Activated CD8-positive, alpha-beta memory T cell treated with anti-CD3 and anti-CD28 coated beads for 4 hours (primary cell): ENCODE data around the gene GUCA1A.
"Not testable (repeated sequence)": the region's sequence is repeated elsewhere in the genome, so short reads cannot be mapped to it uniquely, and the experiment has no call there.

Experiments
- DNase-seq, 2 donors: peaks; one replicate each; pipeline ENCODE4 v3.0.0-alpha.2; 2020; ENCODE audit warnings: low read depth in 2 of 2

Gene GUCA1A

DNA sequence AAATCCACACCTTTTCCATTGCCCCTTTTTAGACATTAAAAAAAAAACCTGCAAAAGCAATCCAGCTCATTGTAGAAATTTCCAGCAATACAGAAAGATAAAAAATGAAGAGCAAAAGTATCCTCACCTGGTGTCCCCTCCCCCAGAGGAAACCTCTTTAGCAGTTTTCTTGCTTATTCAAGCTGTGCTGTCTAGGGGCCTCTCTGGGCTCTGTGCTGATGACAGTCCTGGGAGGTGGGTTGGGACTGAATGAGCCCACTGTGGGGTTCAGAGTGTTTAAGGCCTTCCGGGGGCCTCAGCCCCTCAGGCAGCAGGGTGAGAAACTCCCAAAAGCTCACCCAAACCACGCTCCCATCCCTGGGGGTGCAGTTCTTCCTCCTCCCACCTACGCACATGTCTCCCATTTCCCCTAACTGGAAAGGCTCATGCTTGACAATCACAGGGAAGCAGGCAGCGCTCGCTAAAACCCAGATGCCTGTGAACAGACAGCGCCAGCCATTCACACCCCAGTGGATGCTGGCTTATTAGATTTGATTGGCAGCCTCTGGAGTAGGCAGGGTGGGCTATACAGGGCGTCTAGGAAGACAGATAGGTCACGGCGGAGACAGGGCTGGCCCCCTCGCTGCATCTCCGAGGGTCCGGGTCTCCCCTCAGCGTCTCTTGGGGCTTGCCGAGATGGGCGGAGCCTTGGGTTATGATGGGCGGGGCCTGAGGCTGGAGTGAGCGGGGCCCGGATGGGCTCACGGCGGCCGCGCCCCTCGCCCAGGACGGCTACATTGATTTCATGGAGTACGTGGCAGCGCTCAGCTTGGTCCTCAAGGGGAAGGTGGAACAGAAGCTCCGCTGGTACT is 4.6 kb downstream of the GUCA1A start:
- no peak for DNase-seq

DNA sequence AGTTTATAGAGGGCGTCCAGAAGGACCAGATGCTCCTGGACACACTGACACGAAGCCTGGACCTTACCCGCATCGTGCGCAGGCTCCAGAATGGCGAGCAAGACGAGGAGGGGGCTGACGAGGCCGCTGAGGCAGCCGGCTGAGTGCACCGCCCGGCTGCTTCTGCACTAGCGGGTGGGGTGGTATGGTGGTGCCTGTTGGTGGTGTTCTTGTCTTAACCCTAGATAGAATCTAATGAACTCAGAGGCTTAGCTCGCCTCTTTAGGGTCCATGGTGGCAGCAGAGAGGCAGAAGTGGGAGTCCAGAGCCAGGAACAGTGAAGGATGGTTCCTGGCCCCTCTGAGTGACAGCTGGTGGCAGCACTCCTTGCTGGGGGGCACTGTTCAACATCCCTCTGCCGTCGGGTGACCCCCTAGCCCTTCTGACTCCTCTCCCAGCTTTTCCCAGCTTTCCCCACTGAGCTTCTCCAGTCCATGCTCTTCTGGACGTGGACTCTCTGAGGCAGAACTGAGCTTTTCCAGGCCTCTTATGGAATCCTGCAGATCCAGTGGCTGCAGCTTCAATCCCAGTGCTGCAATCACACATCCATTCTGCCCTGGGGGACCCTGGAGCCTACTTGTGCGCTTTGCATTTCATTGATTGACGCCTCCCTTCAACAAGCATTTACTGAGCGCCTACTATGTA is 6.2 kb downstream of the GUCA1A start:
- DNase-seq: no peak

DNA sequence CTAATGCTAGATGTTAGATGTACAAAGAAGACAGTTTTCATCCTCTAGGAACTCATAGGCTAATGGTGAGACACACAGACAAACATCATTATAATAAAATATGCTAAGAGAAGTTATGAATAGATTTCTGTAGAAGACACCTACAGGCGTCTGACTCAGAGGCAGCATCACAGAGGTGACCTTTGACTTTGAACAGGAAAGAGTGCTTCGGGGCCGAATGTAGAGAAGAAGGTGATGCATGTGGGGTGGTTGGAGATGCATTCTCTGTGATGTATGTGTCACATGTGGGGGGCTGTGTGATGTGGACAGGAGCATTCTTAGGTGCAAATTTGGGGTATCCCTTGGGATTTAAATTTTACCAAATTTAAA is 6.8 kb downstream of the GUCA1A start:
- no peak for DNase-seq

DNA sequence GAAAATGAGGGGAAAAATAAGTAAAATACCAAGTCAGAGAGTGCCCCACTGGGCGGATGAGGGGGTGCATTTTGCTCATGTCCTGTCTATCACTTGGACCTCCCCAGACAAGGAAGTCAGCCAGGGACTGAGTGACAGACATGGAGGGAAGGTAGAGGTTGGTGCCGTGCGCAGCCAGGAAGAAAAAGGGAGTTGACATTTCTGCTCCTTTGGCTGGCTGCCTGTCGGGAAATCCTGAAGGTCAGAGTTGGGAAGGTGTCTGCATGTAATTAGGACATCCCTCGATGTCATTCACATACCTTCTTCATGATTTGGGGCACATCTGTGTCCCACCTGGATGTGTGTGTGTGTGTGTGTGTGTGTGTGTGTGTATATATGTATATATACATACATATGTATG is 8.9 kb downstream of the GUCA1A start:
- no peak for DNase-seq

DNA sequence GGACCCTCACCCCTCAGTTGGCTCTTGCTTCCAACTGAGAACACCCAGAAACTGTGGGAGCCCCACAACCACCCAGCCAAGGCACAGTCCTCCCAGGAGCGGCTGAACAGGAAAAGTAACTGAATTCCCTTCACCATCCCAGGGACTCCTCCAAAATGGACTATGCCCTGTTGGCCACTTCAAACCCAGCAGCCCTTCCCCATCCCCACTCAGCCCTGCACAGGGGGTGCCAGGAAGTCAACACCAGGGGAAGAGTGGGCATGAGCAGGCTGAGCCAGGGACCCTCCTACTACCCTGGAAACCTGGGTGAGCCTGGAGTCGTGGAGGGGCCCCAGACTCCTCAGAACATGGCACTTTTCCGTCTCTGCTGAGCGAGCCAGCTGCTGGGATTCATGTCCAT is 11.3 kb downstream of the GUCA1A start:
- DNase-seq: no peak

DNA sequence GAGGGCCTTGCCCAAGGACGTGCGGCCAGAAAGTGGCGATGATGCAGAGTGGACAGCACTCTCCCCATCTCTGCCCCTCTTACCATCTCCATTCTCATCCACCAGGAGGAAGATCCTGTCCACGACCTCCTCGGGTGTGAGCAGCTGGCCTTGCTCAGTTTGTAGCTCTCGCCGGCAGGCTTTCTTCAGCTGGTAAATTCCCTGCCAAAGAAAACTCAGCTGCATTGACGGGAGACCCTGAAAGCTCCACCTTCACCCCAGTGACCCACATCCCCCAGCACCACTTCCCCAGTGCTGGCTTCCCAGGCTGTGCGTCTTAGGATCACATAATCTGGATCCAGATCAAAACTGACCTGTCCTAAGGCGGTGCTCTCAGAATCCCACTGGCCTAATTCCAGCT is 12.4 kb downstream of the GUCA1A start:
- no peak for DNase-seq

DNA sequence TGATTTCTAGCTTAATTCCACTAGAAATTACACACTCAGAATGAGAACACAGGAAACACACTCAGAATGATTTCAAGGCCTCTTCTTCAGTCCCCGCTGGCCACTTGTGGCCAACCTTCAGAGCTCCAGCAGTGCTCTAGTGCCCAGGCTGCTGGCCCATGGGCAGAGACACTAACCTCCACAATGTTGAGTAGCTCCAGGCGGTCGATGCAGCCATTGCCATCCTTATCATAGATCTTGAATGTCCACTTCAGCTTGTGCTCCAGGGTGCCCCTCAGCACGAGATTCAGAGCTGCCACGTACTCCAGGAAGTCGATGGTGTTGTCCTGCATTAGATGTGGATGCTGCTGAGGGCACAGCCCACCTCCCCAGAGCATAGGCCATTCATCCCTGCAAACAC is 15.2 kb downstream of the GUCA1A start:
- no peak for DNase-seq

DNA sequence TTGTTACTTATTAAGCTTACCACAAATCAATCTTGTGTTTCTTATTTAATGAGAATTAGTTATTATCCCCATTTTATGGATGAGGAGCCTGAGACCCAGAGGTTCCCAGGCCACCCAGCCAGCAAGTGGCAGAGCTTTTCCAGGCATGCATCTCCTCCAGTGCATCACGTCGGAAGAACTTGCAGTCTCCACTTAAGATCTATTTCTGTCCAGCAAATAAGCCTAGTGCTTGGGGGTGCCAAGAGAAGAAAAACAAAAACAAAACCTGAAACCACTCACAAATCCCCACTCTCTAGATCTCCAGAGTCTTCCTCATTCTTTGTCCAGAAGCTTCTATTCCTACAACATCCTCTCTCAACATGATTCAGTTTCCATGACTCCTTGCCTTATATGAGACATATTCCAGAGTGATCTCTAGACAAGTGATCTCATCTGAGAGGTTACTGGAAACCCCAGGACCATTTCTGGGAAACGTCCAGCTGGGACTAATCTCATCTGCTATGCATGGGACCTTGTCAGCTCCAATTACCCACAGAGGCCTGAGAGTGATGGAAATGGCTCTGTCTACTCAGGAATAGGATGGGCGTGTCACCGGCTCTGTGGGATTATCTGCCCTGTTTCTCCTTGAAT is 17.5 kb downstream of the GUCA1A start:
- DNase-seq: no peak

DNA sequence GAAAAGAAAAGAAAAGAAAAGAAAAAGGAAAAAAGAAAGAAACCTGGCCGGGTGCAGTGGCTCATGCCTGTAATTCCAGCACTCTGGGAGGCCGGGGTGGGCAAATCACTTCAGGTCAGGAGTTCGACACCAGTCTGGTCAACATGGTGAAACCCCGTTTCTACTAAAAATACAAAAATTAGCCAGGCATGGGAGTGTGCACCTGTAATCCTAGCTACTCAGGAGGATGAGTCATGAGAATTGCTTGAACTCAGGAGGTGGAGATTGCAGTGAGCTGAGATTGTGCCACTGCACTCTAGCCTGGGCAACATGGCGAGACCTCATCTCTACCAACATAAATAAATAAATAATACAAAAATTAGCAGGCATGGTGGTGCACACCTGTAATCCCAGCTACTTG is 19.2 kb downstream of the GUCA1A start:
- not testable (repeated sequence) for DNase-seq

DNA sequence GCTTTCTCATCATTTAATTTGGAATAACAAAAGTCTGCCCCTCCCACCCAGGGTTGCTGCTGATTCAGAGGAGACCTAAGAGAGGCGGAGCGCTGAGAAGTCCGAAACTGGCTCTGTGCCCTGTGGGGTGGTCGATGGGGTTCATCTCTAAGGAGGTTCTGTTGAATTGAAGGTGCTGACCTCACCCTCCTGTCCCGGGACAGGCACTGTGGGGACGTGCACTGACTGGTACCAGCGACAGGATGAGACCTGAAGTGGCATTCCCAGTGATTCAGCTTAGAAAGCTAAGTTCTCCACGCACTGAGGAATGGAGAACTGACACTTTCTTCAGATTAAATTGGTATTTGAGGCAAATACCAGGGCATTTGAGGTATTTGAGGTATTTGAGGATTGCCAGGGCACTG is 20.3 kb downstream of the GUCA1A start:
- DNase-seq: no peak

DNA sequence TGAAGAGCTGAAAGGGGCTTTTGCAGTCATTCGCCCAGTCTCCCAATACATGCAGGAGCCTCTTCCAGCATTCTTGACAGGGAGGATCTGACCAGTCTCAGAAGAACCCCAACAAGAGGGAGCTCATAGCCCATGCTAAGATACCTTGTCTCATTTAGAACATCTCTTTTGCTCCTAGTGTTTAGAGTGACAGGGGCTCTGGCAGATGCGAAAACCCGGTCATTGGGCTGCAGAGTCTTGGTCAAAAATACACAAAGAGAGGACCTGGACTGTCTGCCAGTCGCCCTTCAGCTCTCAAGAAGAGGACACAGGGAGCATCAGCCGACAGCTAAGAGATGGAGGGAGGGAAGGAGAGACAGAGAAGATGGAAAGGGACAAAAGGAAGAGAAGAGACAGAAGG is 20.9 kb downstream of the GUCA1A start:
- no peak for DNase-seq

DNA sequence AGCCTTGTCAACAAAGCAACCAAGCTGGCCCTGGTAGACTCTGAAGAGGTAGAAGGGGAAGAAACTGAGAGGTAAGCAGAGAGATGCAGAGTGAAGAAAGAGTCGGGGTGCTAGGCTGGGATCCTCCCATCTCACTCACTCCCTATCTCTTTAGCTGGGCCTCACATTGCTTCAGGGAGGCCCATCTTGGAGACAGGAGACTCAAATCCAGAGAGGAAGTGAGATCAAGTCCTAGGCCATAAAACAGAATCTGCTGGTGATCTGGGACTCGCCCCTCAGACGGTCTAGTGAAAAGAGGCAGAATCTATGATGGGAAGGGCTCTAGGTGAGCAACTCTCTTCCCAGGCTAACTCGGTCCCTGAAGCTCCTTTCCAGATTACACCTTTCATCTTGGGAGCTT is 22.3 kb downstream of the GUCA1A start:
- no peak for DNase-seq

DNA sequence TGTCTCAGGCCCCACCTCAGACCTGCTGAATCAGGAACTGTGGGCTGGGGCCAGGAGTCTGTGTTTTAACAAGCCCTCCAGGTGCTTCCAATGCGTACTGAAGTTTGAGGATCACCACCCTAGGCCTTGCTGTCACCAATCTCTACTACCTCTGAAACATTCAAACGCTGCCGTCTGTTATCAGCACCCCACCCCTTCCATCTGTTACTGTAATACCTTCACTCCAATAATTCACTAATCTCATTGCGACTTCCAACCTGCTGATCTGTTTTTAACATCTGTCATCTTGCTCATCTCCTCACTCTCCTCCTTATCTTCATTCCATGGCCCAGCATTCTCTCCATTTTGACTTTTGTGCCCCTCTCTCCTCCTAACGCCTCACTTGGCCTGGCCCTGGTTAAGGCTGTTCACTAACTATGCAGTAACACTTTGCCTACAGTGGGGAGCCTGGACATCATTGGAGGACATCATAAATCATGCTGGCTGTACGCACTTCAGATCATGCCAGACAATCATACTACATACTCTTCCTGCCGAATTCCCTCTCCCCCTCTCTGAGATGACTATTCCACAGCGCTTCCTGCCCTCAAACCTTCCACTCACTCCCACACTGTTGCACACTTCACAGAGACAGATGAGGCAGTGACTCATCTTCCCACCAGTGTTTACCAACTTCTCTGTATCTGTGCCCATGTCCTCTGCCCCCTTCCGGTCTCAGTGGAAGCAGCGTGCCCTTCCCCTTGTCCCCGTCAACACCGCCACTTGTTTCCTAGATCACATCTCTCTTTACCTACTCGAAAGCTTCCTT is 24.6 kb downstream of the GUCA1A start:
- DNase-seq: peak in 1 of 2 donors; percentile 18

DNA sequence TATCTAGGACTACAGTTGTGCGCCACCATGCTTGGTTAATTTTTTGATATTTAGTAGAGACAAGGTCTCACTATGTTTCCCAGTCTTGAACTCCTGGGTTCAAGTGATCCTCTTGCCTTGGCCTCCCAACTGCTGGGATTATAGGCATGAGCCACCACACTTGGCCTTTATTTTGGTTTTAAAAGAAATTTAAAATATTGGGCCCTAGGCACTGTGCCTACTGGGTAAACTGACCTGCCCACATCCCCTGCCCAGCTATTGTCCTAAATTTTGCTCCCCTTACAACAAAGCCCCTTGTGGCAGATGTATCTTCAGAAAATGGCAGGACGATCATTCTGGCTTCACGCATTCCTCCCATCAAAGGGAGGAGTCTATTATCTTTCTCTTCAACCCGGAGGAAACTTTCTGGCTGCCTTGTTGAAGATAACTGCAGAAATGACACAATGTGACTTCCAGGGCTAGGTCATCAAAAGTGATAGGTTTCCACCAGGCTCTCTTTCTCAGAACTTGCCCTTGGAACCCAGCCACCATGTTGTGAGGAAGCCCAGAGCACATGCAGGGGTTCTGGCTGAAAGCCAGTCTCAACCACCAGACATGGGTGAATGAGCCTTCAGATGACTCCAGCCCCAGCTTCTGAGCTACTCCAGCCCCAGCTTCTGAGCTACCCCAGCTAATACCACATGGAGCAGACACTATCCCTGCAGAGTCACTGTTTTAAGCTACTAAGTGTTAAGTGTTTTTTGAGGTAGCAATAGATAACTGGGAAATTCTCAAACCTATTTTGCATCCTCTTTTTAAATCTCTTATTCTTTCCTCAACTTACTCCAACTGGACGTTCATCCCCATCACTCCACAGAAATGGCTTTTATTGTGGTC is 26.2 kb downstream of the GUCA1A start:
- DNase-seq: no peak

DNA sequence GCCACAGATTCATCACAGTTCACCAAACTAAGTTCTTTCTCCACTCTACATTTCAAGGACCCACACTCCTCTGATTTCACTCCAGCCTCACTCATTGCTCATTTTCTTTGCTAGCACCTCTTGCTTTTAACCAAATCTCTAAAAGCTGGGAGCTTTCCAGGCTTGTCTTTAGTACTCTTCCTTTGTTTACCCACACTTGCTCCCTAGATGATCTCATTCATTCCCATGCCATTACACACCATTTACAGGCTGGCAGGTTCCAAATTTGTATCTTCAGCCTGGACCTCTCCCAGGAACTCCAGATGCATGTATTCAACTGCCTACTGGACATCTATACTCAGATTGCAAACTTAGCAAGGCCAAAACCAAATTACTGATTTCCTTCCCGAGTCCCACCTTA is 26.9 kb downstream of the GUCA1A start:
- DNase-seq: no peak

DNA sequence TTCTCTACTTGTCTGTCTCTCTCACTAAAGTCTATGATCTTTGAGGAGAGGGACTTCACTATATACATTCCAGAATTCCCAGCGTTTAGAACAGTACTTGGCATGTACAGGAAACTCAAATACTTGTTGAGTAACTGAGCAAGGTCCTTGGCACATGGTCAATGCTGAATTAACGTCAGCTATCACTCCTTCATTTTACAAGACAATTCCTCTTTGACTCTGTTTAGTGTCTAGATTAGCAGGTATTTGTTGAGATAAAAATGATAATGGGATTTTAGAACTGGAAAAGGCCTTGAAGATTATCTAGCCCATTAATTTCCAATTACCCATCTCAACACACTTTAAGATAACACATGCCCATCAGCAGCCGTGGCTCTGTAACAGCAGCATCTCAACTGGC is 28.2 kb downstream of the GUCA1A start:
- no peak for DNase-seq

DNA sequence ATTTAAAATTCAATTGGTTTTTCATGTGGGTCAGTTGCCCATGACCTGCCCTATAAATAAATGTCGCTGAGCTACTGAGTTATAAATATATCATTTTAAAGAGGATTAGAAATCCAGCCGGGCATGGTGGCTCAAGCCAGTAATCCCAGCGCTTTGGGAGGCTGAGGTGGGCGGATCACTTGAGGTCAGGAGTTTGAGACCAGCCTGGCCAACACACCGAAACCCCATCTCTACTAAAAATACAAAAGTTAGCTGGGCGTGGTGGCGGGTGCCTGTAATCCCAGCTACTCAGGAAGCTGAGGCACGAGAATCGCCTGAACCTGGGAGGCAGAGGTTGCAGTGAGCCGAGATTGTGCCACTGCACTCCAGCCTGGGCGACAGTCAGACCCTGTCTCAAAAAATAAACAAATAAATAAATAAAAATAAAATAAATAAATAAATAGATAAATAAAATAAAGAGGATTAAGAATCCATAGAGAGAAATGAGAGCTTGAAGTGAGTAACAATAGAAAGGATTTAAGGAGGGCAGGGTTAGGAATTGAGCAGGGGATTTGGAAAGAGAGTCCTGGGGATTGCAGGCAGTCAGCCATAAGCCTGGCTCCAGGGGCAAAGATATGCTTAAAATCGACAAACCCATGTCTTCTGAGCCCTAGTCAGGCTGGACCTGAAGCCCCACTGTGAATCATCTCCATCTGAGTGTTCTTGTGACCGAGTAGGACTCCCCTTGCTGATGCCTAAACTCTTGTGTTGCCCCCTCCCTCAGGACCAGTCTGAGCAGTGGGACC is 29.2 kb downstream of the GUCA1A start:
- not testable (repeated sequence) for DNase-seq

DNA sequence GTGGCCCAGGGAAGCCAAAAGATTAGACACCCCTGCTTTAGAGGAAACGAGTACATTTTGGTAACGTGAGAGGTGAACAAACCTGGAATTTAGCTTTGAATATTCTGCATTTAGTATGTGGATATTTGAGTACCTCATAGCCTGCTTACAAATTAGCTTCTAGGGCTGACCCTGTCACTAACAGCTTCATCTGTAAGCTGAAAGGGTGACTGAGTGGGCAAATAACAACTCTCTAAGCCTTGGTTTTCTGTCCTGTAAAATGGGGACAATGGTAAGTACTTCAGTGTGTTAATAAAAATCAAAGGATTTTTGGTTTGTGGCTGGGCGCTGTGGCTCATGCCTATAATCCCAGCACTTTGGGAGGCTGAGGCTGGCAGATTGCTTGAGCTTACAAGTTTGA is 30.0 kb downstream of the GUCA1A start:
- DNase-seq: no peak

DNA sequence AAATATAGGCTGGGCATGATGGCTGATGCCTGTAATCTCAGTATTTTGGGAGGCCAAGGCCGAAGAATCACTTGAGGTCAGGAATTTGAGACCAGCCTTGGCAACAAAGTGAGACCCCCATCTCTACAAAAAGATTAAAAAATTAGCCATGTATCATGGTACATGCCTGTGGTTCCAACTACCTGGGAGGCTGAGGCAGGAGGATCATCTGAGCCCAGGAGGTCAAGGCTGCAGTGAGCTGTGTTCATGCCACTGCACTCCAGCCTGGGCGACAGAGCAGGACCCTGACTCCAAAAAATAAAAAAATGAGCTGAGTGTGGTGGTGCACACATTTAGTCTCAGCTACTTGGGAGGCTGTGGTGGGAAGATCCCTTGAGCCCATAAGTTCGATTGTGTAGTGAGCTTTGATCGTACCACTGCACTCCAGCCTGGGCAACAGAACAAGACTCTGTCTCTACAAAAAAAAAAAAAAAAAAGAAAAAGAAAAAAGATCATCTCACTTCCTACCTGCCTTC is 31.7 kb downstream of the GUCA1A start:
- DNase-seq: no peak

DNA sequence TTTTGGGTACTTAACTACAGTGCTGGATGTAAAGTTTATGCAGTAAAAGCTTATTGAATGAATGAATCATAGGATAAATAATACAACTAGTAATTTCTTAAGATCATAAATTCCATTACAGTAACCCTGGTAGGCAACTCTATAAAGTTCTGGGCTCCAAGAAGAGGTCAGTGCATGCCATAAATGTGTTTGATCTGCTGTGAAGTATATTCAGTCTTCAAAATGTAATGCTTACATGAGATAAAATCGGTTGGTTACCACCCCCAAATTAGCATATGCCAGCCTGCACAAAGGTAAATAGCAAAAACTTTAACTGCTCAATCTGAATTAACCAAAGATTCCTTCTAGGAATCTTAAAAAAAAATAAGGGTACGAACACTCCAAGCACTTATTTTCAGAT is 34.4 kb downstream of the GUCA1A start:
- DNase-seq: not testable (repeated sequence)
